ENCODE data around the gene VPS35L.
A peak's percentile ranks its signal among the peaks of the same experiment; 100 is the strongest.

VPS35L gene

DNA sequence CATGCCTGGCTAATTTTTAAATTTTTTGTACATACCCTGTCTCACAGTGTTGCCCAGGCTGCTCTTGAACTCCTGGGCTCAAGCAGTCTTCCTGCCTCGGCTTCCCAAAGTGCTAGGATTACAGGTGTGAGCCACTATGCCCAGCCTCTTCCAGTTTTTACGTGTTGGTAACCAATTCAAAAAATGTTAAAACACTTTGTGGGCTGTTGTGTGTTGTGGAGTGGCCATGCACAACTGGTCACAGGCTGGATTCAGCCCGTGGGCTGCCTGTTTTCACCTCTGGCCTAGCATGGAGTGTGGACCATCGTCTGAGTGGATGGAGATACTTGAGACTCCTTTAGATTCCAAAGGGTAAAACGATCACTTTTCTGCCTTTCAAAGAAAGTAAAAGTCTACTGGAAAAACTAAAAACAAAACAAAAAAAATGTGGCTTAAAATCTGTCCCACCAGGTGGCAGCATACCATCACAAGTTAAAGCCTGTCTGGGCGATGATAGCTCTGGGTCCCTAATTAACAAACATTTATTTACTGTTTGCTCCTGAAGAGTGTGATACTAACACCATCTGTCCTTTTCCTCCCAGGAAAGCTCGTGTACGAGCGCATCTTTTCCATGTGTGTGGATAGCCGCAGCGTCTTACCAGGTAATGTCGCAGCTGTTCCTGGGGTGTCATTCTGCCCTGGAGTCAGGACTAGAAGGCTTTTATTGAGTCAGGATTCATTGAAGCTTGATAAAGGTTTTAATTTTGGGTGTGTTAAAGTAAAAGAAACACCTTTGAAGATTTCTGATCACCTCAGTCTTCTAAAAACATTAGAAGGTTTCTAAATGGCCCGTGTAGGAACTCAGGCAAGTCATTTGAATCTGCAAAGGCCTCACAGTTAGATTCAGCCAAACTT is 45.8 kb downstream of the VPS35L start:
- TF ChIP-seq, protein P1, sequence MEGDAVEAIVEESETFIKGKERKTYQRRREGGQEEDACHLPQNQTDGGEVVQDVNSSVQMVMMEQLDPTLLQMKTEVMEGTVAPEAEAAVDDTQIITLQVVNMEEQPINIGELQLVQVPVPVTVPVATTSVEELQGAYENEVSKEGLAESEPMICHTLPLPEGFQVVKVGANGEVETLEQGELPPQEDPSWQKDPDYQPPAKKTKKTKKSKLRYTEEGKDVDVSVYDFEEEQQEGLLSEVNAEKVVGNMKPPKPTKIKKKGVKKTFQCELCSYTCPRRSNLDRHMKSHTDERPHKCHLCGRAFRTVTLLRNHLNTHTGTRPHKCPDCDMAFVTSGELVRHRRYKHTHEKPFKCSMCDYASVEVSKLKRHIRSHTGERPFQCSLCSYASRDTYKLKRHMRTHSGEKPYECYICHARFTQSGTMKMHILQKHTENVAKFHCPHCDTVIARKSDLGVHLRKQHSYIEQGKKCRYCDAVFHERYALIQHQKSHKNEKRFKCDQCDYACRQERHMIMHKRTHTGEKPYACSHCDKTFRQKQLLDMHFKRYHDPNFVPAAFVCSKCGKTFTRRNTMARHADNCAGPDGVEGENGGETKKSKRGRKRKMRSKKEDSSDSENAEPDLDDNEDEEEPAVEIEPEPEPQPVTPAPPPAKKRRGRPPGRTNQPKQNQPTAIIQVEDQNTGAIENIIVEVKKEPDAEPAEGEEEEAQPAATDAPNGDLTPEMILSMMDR (IDR thresholded peaks at IDR 0.05; ENCODE audit: extremely low read depth, insufficient read depth, missing control alignments): peak; percentile 55
- DNase-seq (ENCODE audit: low spot score): peak; percentile 44
- in situ Hi-C loops (cut with MboI; ENCODE audit: low pct_unique_long_range_greater_than_20kb, low sequenced_read_pairs, unreplicated experiment): loop anchor here (10.0 kb wide), 1 partner anchor 283 kb away; the partner anchor contains the start of gene GPRC5B

DNA sequence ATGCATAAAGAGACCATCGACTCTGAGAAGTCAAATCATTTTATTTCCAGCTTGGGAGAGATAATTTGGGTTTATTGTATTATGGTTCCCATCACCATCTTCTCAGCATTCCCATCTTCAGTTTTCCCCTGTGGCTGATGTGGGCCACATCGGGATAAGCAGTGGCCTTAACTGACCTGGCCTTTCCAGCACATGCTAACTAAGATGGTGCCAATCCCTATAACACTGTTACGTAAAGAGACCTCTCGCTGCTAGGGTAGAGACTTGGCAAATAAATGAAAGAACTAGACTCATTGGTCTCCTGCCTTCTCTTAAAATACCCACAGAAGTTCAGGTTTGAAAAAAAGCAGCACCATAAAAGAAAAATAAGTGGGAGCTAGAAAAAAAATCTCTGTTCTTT is 49.4 kb downstream of the VPS35L start:
- TF ChIP-seq, protein P1 (IDR thresholded peaks at IDR 0.05; ENCODE audit: extremely low read depth, insufficient read depth, missing control alignments): no peak
- in situ Hi-C loops (cut with MboI; ENCODE audit: low pct_unique_long_range_greater_than_20kb, low sequenced_read_pairs, unreplicated experiment): loop anchor here (10.0 kb wide), 1 partner anchor 280 kb away; the partner anchor contains the start of gene GPRC5B
- DNase-seq (ENCODE audit: low spot score): no peak

DNA sequence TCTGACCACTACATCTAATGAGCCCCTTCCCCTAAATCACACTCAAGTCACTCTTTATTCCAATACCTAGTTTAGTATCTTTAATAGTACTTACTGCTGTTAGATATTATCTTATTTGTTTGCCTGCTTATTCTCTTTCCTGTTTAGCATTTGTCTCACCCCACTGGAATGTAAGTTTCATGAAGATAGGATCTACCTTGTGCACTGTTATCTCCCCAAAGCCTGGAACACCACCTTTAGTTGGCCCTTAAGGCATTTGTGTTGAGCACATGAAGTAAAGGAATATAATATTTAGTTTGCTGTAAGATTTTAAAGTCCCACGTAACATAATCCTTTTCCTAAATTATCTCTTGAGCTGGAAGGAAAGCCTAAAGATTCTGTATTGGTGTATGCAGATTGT is 50.2 kb downstream of the VPS35L start:
- no peak for DNase-seq (ENCODE audit: low spot score)
- in situ Hi-C loops (cut with MboI; ENCODE audit: low pct_unique_long_range_greater_than_20kb, low sequenced_read_pairs, unreplicated experiment): loop anchor here (10.0 kb wide), 1 partner anchor 279 kb away; the partner anchor contains the start of gene GPRC5B
- TF ChIP-seq, protein P1 (IDR thresholded peaks at IDR 0.05; ENCODE audit: extremely low read depth, insufficient read depth, missing control alignments): no peak

DNA sequence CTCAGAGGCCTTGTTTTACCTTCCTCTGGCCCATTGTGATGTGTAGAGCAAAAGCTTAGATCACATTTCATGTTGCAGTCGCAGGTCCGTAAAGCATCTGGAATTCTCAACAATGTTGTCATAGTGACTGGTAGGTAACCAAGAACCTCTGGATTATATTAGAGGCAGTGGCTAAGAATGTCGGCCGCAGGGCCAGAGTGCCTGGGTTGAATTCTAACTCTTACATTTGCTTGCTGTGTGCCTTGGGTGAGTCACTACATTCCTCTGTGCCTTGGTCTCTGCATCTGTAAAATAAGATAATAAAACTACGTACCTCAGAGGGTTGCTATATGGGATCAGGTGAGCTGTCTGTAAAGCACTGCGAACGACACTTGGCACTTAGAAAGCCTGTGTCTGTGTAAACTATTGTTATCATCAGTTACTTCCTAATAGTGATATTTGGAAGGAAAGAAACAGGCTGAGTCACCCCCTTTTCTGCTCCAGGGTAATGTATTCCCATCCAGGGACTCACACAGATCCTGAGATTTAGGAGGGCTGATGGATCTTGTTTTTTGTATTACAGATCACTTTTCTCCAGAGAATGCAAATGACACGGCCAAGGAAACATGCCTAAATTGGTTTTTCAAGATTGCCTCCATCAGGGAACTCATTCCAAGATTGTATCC is 52.2 kb downstream of the VPS35L start:
- DNase-seq (ENCODE audit: low spot score): no peak
- in situ Hi-C loops (cut with MboI; ENCODE audit: low pct_unique_long_range_greater_than_20kb, low sequenced_read_pairs, unreplicated experiment): loop anchor here (10.0 kb wide), 1 partner anchor 277 kb away; the partner anchor contains the start of gene GPRC5B
- TF ChIP-seq, protein P1 (IDR thresholded peaks at IDR 0.05; ENCODE audit: extremely low read depth, insufficient read depth, missing control alignments): no peak

DNA sequence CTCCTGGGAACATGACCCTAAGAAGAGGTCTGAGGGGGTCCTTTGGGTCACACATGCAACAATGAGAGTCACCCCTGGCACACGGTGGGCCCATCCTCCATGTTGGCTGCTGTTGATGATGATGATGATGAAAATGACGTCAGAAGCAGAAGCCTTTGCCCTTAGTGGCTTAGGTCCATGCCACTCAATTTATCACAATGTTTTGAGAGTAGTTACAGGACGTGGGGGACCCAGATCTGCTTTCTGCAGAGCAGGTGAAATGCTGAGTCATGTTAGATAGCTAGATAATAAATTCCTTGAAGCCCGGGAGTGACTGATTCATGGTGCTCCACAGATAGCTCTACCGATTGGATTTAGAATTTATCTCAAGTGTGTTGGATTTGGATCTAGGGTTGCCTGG is 53.9 kb downstream of the VPS35L start:
- no peak for DNase-seq (ENCODE audit: low spot score)
- TF ChIP-seq, protein P1 (IDR thresholded peaks at IDR 0.05; ENCODE audit: extremely low read depth, insufficient read depth, missing control alignments): no peak
- in situ Hi-C loops (cut with MboI; ENCODE audit: low pct_unique_long_range_greater_than_20kb, low sequenced_read_pairs, unreplicated experiment): loop anchor here (10.0 kb wide), 1 partner anchor 275 kb away; the partner anchor contains the start of gene GPRC5B

DNA sequence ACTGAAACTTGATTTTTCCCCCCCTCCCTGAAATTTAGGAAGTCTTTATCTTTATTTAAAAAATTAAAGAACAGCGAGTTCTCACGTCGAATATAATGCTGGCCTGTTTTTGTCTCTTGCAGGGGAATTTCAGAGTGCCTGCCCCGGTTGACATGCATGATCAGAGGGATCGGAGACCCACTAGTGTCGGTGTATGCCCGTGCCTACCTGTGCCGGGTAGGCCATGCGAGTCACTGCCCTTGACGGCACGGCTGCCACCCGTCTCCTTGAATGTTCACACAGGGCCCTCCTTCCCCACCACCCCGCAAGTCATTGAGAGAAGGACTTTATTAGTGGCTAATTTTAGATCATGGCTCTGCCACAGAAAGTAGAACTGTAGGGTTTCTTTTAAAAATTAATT is 54.7 kb downstream of the VPS35L start:
- TF ChIP-seq, protein P1 (IDR thresholded peaks at IDR 0.05; ENCODE audit: extremely low read depth, insufficient read depth, missing control alignments): no peak

More for the DNA sequence above, 54.7 kb downstream of the VPS35L start:
- in situ Hi-C loops (cut with MboI; ENCODE audit: low pct_unique_long_range_greater_than_20kb, low sequenced_read_pairs, unreplicated experiment): no loop called here
- DNase-seq (ENCODE audit: low spot score): no peak
